Progenitor cell of endocrine pancreas (in vitro differentiated cells): ENCODE results near the gene KLHL15. TPM values are rescaled to one million over a fixed set of nuclear protein-coding genes. Genes with fewer than 3 reads are reported as not detected.
"Not testable (repeated sequence)": the region's sequence is repeated elsewhere in the genome, so short reads cannot be mapped to it uniquely, and the experiment has no call there.

ENCODE experiments used
- DNase-seq: peaks from one replicate; pipeline ENCODE4 v3.0.0; 2021; ENCODE audit warnings: low spot score; ENCODE audit not compliant: unreplicated experiment
- H3K27ac Mint-ChIP-seq: 2 replicates; pipeline ENCODE4 v1.8.0; 2021; ENCODE audit warnings: mild to moderate bottlenecking, moderate library complexity, mixed read lengths
- H3K27me3 Mint-ChIP-seq: 2 replicates; pipeline ENCODE4 v1.8.0; 2021; ENCODE audit warnings: mixed read lengths
- H3K36me3 Mint-ChIP-seq: 2 replicates; pipeline ENCODE4 v1.8.0; 2022; ENCODE audit warnings: mixed read lengths; ENCODE audit not compliant: insufficient read depth
- H3K4me1 Mint-ChIP-seq: 2 replicates; pipeline ENCODE4 v1.8.0; 2021; ENCODE audit warnings: low read depth, mixed read lengths
- H3K4me3 Mint-ChIP-seq: 2 replicates; pipeline ENCODE4 v1.8.0; 2021; ENCODE audit warnings: low read depth, mild to moderate bottlenecking, moderate library complexity, mixed read lengths
- H3K9me3 Mint-ChIP-seq: 2 replicates; pipeline ENCODE4 v1.8.0; 2021; ENCODE audit warnings: low read depth, mixed read lengths
- long read RNA-seq: library from polyadenylated mRNA; unstranded; transcript quantifications from one replicate; pipeline ENCODE4 v2.0.0, GENCODE V29; 2020
- total RNA-seq: library from RNA; stranded (reverse); gene quantifications from 2 replicates; pipeline ENCODE4 v1.2.1, GENCODE V29; 2021
- TF ChIP-seq, protein P1 (sequence below): fragments of 200-600 bp; sonication (generic); IDR thresholded peaks from one replicate; pipeline ENCODE4 v1.5.0; 2021; ENCODE audit warnings: antibody characterized with exemption, mild to moderate bottlenecking; ENCODE audit not compliant: unreplicated experiment

The KLHL15 gene
- total RNA-seq: 16.0 and 16.2 TPM in 2 replicates
- long read RNA-seq, partial matches to known transcripts: 4 of 7 reads
- long read RNA-seq, other reads (novel, unspliced or antisense): 3 of 7 reads

DNA sequence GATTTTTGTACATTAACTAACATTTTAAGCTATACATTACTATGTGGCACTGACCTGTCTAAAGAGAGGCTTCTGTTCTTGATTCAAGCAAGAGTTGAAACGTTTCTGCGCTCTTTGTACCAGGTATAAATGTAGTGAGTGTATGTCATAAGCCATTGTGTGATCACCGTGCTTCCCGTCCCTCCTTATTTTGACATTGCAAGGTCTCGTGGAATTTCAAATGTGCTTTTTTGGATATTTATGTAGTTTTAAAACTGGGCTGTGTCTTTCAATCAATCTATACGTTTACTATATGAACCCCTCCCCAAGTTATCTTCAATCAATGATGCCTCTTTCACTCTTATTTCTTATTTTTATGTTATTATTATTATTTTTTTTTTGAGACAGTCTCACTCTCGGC is at the start of gene KLHL15:
TSS of gene KLHL15 (minus strand) at position 101 of the 400 bp plus-strand sequence. CDS start 20,493 bp downstream, outside the sequence.
- TF ChIP-seq, protein P1, sequence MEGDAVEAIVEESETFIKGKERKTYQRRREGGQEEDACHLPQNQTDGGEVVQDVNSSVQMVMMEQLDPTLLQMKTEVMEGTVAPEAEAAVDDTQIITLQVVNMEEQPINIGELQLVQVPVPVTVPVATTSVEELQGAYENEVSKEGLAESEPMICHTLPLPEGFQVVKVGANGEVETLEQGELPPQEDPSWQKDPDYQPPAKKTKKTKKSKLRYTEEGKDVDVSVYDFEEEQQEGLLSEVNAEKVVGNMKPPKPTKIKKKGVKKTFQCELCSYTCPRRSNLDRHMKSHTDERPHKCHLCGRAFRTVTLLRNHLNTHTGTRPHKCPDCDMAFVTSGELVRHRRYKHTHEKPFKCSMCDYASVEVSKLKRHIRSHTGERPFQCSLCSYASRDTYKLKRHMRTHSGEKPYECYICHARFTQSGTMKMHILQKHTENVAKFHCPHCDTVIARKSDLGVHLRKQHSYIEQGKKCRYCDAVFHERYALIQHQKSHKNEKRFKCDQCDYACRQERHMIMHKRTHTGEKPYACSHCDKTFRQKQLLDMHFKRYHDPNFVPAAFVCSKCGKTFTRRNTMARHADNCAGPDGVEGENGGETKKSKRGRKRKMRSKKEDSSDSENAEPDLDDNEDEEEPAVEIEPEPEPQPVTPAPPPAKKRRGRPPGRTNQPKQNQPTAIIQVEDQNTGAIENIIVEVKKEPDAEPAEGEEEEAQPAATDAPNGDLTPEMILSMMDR: no peak
- no peak for DNase-seq
- Mint-ChIP-seq H3K4me3 (peak within 1 kb of the TSS; percentile 79), H3K27me3 (no peaks in the 10 kb centered on the region), H3K36me3 (no peaks in the 10 kb centered on the region), H3K27ac (peak within 1 kb of the TSS; percentile 100), H3K9me3 (no peaks in the 10 kb centered on the region), H3K4me1 (peaks cover 8% of the 10 kb centered on the region)

DNA sequence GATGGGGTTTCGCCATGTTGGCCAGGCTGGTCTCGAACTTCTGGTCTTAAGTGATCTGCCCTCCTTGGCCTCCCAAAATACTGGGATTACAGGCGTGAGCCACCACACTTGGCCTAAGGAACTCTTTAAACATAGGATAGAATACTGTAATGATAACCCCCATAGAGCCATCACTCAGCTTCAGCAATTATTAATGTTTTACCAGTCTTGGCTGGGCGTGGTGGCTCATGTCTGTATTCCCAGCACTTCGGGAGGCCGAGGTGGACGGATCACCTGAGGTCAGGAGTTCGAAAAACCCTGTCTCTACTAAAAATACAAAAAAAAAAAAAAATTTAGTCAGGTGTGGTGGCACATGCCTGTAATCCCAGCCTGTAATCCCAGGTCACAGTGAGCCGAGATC is 42.9 kb upstream of the KLHL15 start:
- H3K9me3 Mint-ChIP-seq: no peaks in the 10 kb centered on the region
- no peaks in the 10 kb centered on the region for H3K27me3 Mint-ChIP-seq
- H3K27ac Mint-ChIP-seq: no peak overlapping the region
- TF ChIP-seq, protein P1: no peak
- H3K4me3 Mint-ChIP-seq: no peak overlapping the region
- H3K4me1 Mint-ChIP-seq: no peaks in the 10 kb centered on the region
- H3K36me3 Mint-ChIP-seq: peaks cover 42% of the 10 kb centered on the region
- DNase-seq: no peak

- H3K9me3 Mint-ChIP-seq: no peaks in the 10 kb centered on the region
- peaks cover 2% of the 10 kb centered on the region for H3K4me1 Mint-ChIP-seq
- TF ChIP-seq, protein P1: no peak
- DNase-seq: no peak
- H3K27ac Mint-ChIP-seq: no peak overlapping the region
- no peak overlapping the region for H3K4me3 Mint-ChIP-seq
- H3K36me3 Mint-ChIP-seq: peaks cover 42% of the 10 kb centered on the region
- no peaks in the 10 kb centered on the region for H3K27me3 Mint-ChIP-seq
Measured at GRCh38 chrX:24063488-24063887, 36.5 kb upstream of the KLHL15 start.

DNA sequence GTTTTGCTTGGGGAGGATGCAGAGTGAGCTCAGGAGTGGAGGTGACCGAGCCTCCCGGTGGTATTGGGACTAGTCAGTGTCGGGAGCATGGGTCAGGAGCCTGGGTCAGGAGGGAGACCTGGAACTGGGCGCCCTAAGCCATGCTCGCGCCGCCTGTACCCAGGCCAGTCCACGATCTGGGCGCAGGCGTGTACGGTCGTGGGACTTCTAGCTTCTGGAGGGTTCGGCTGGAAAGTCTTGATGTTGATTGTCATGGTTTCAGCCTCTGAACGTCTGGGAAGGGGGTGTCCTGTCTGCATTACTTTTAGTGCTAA is 28.0 kb upstream of the KLHL15 start:
- TF ChIP-seq, protein P1: no peak
- peaks cover 7% of the 10 kb centered on the region for H3K36me3 Mint-ChIP-seq
- H3K4me3 Mint-ChIP-seq: no peak overlapping the region
- no peak for DNase-seq
- peak overlapping the region; percentile 100 for H3K27ac Mint-ChIP-seq
- peaks cover 6% of the 10 kb centered on the region for H3K4me1 Mint-ChIP-seq
- H3K9me3 Mint-ChIP-seq: no peaks in the 10 kb centered on the region
- H3K27me3 Mint-ChIP-seq: no peaks in the 10 kb centered on the region

- H3K4me1 Mint-ChIP-seq: peaks cover 6% of the 10 kb centered on the region
- H3K27me3 Mint-ChIP-seq: no peaks in the 10 kb centered on the region
- peak within 1 kb of the TSS; percentile 100 for H3K27ac Mint-ChIP-seq
- peak; percentile 89 for DNase-seq
- H3K9me3 Mint-ChIP-seq: no peaks in the 10 kb centered on the region
- TF ChIP-seq, protein P1: peak; percentile 88
- peaks cover 5% of the 10 kb centered on the region for H3K36me3 Mint-ChIP-seq
- H3K4me3 Mint-ChIP-seq: no peak within 1 kb of the TSS
Measured at GRCh38 chrX:24054182-24055042, 27.4 kb upstream of the KLHL15 start, which contains the start of gene EIF2S3. Gene EIF2S3, plus strand, starts transcription at chrX:24054956. Its CDS starts 13 bp downstream, at chrX:24054969.

- peak overlapping the region; percentile 86 for H3K27ac Mint-ChIP-seq
- not testable (repeated sequence) for DNase-seq, H3K4me3 Mint-ChIP-seq, H3K36me3 Mint-ChIP-seq, H3K4me1 Mint-ChIP-seq, H3K27me3 Mint-ChIP-seq, H3K9me3 Mint-ChIP-seq
Measured at GRCh38 chrX:24050522-24051318, 23.7 kb upstream of the KLHL15 start.

- H3K4me3 Mint-ChIP-seq, H3K27ac Mint-ChIP-seq, H3K4me1 Mint-ChIP-seq, DNase-seq, H3K36me3 Mint-ChIP-seq, H3K27me3 Mint-ChIP-seq, H3K9me3 Mint-ChIP-seq: not testable (repeated sequence)
Measured at GRCh38 chrX:24049643-24050042, 22.7 kb upstream of the KLHL15 start.
